ENCODE measurements around the gene GAK.

GRCh38 chr4:966266-967112 is 34.4 kb upstream of the GAK start:
- no peak for TF ChIP-seq EZH2 (IDR thresholded peaks at IDR 0.05; ENCODE audit: insufficient read depth, low read length)
- no peak for TF ChIP-seq CTCF (IDR thresholded peaks at IDR 0.05; ENCODE audit: insufficient read depth, low read depth, low read length)

All from astrocyte (in vitro differentiated cells and primary cell).